Measurements from ENCODE around the gene SHPK. TPM values are rescaled to one million over a fixed set of nuclear protein-coding genes. Genes with fewer than 3 reads are reported as not detected.
A peak's percentile ranks its signal among the peaks of the same experiment; 100 is the strongest.

SHPK gene
- total and polyA plus RNA-seq, 10 donors: 2.3 to 13.6 (median 10.2) TPM

GRCh38 chr17:3635474-3636153, 436 bp downstream of the SHPK start:
- peak overlapping the region; percentile 93 to 99 (median 98) for H3K27ac ChIP-seq
- 17 to 41% (median 22%) methylated on average over 21 to 38 of the region's 38 CpGs for WGBS, 5 donors
- H3K4me1 ChIP-seq: peaks cover 6 to 57% (median 32%) of the 10 kb centered on the region in 6 donors
- H3K27me3 ChIP-seq (replicated peaks in 1 of 7): no peaks in the 10 kb centered on the region
- TF ChIP-seq CTCF (IDR thresholded peaks at IDR 0.05 in 8 of 11, conservative IDR thresholded peaks at IDR 0.05 in 3 of 11): no peak
- H3K4me3 ChIP-seq: peak overlapping the region; percentile 74 to 99 (median 97)
- DNase-seq: no peak
- H3K36me3 ChIP-seq: peaks cover 0 to 31% (median 1%) of the 10 kb centered on the region in 6 donors
- intact Hi-C loops (cut with DNase I; ENCODE audit: low total_unique reads): no loop called here
- H3K9me3 ChIP-seq: no peaks in the 10 kb centered on the region

GRCh38 chr17:3632287-3632686, 3.8 kb downstream of the SHPK start:
- H3K27me3 ChIP-seq (replicated peaks in 1 of 7): no peaks in the 10 kb centered on the region
- TF ChIP-seq POLR2A (IDR thresholded peaks at IDR 0.05): no peak
- no peak for TF ChIP-seq CTCF (IDR thresholded peaks at IDR 0.05 in 8 of 11, conservative IDR thresholded peaks at IDR 0.05 in 3 of 11)
- TF ChIP-seq POLR2AphosphoS5 (IDR thresholded peaks at IDR 0.05): no peak
- no peak overlapping the region for H3K27ac ChIP-seq
- peaks cover 4 to 36% (median 22%) of the 10 kb centered on the region in 6 donors for H3K4me1 ChIP-seq
- H3K36me3 ChIP-seq: peaks cover 0 to 48% (median 28%) of the 10 kb centered on the region in 6 donors
- WGBS, 5 donors: 96 to 99% (median 96%) methylated on average over 7 of the region's 7 CpGs
- H3K4me3 ChIP-seq: no peak overlapping the region
- intact Hi-C loops (cut with DNase I; ENCODE audit: low total_unique reads): no loop called here
- H3K9me3 ChIP-seq: no peaks in the 10 kb centered on the region
- DNase-seq: no peak

- Histone ChIP-seq H3K36me3 (peaks cover 0 to 63% (median 39%) of the 10 kb centered on the region in 6 donors), H3K27ac (no peak overlapping the region), H3K9me3 (no peaks in the 10 kb centered on the region), H3K4me3 (no peak overlapping the region), H3K27me3 (replicated peaks in 1 of 7) (no peaks in the 10 kb centered on the region), H3K4me1 (peaks cover 3 to 27% (median 15%) of the 10 kb centered on the region in 6 donors)
- WGBS, 5 donors: 81 to 95% (median 87%) methylated on average over 10 of the region's 10 CpGs
- no peak for TF ChIP-seq POLR2AphosphoS5 (IDR thresholded peaks at IDR 0.05)
- no peak for TF ChIP-seq CTCF (IDR thresholded peaks at IDR 0.05 in 8 of 11, conservative IDR thresholded peaks at IDR 0.05 in 3 of 11)
- no peak for TF ChIP-seq POLR2A (IDR thresholded peaks at IDR 0.05)
- intact Hi-C loops (cut with DNase I; ENCODE audit: low total_unique reads): no loop called here
- no peak for DNase-seq
These were observed 5.3 kb downstream of the SHPK start for GRCh38 chr17:3630781-3631180.

GRCh38 chr17:3627769-3628167, 8.3 kb downstream of the SHPK start:
- Histone ChIP-seq H3K27me3 (replicated peaks in 1 of 7) (no peaks in the 10 kb centered on the region), H3K4me1 (peaks cover 0 to 4% (median 0%) of the 10 kb centered on the region in 6 donors), H3K27ac (no peak overlapping the region), H3K4me3 (no peak overlapping the region), H3K36me3 (peaks cover 5 to 93% (median 55%) of the 10 kb centered on the region in 6 donors), H3K9me3 (no peaks in the 10 kb centered on the region)
- DNase-seq: no peak
- WGBS, 5 donors: 80 to 93% (median 87%) methylated on average over 11 of the region's 11 CpGs
- intact Hi-C loops (cut with DNase I; ENCODE audit: low total_unique reads): no loop called here
- TF ChIP-seq POLR2A (IDR thresholded peaks at IDR 0.05): no peak
- TF ChIP-seq POLR2AphosphoS5 (IDR thresholded peaks at IDR 0.05): no peak
- no peak for TF ChIP-seq CTCF (IDR thresholded peaks at IDR 0.05 in 8 of 11, conservative IDR thresholded peaks at IDR 0.05 in 3 of 11)
